HepG2 (cell line): ENCODE data around the gene TPPP3. TPM values are rescaled to one million over a fixed set of nuclear protein-coding genes. Genes with fewer than 3 reads are reported as not detected.

ENCODE experiments used
- ARNT2 ChIP-seq: sonication (generic); formaldehyde crosslinking; IDR thresholded peaks from 2 replicates; pipeline ENCODE4 v1.8.0; 2022; ENCODE audit warnings: mild to moderate bottlenecking, low read depth, missing genetic modification reagents, moderate library complexity
- CBX5 ChIP-seq: sonication (generic); formaldehyde crosslinking; IDR thresholded peaks from 2 replicates; pipeline ENCODE4 v1.4.0; 2020; ENCODE audit warnings: missing genetic modification reagents, borderline replicate concordance
- CEBPZ ChIP-seq: IDR thresholded peaks from 2 replicates; pipeline ENCODE4 v1.6.1; 2012; ENCODE audit warnings: low read length, improper control_type of control experiment
- CREBL2 ChIP-seq: sonication (generic); formaldehyde crosslinking; IDR thresholded peaks from 2 replicates; pipeline ENCODE4 v1.8.1; 2023; ENCODE audit warnings: missing genetic modification reagents, mild to moderate bottlenecking, borderline replicate concordance
- GRHL1 ChIP-seq: sonication (generic); formaldehyde crosslinking; conservative IDR thresholded peaks from 2 replicates; pipeline ENCODE4 v1.8.0; 2022; ENCODE audit warnings: missing genetic modification reagents
- JUN ChIP-seq: sonication (generic); formaldehyde crosslinking; IDR thresholded peaks from 2 replicates; pipeline ENCODE4 v1.4.0; 2020; ENCODE audit warnings: mild to moderate bottlenecking, missing genetic modification reagents
- NFIC ChIP-seq: IDR thresholded peaks from 2 replicates; pipeline ENCODE4 v1.6.1; 2012; ENCODE audit warnings: mild to moderate bottlenecking, low read length, inconsistent platforms
- NFKBIZ ChIP-seq: IDR thresholded peaks from 2 replicates; pipeline ENCODE4 v1.6.1; 2018; ENCODE audit warnings: missing genetic modification reagents, missing compliant biosample characterization
- NR2C2 ChIP-seq: sonication (generic); formaldehyde crosslinking; IDR thresholded peaks from 2 replicates; pipeline ENCODE4 v1.4.0; 2020; ENCODE audit warnings: missing genetic modification reagents, mild to moderate bottlenecking, moderate library complexity, borderline replicate concordance
- SUZ12 ChIP-seq: fragments of 150-350 bp; IDR thresholded peaks from 2 replicates; pipeline ENCODE4 v1.6.1; 2014; ENCODE audit warnings: low read depth, low read length
- ZEB1 ChIP-seq: IDR thresholded peaks from 2 replicates; pipeline ENCODE4 v1.6.1; 2012; ENCODE audit warnings: mild to moderate bottlenecking, low read depth, inconsistent platforms; ENCODE audit not compliant: insufficient replicate concordance
- ZNF180 ChIP-seq: sonication (generic); formaldehyde crosslinking; IDR thresholded peaks from 2 replicates; pipeline ENCODE4 v1.4.0; 2020; ENCODE audit warnings: low read depth, missing genetic modification reagents, borderline replicate concordance
- ZNF275 ChIP-seq: sonication (generic); formaldehyde crosslinking; IDR thresholded peaks from 2 replicates; pipeline ENCODE4 v1.8.0; 2022; ENCODE audit warnings: missing genetic modification reagents, mild to moderate bottlenecking, inconsistent platforms, borderline replicate concordance
- ZNF512 ChIP-seq: sonication (generic); formaldehyde crosslinking; IDR thresholded peaks from 2 replicates; pipeline ENCODE4 v1.4.0; 2020; ENCODE audit warnings: mild to moderate bottlenecking, missing genetic modification reagents
- ZNF710 ChIP-seq: sonication (generic); formaldehyde crosslinking; IDR thresholded peaks from 2 replicates; pipeline ENCODE4 v1.5.0; 2020; ENCODE audit warnings: mild to moderate bottlenecking, missing genetic modification reagents, borderline replicate concordance
- polyA plus RNA-seq, 8 experiments: library from polyadenylated mRNA; depleted of rRNA in 3 of 8; stranded (reverse) in 7 of 8; unstranded in 1 of 8; fragments of >200 nt; fragmentation: Illumina TruSeq in 4 of 8; extraction: Trizol in 4 of 8; gene quantifications; 2 replicates each; pipeline versions ENCODE4 v1.2.1 to v1.2.3, GENCODE V29; 2011 to 2016; ENCODE audit warnings: low read depth in 4 of 8, missing spikeins in 1 of 8, mixed read lengths in 1 of 8; ENCODE audit not compliant: insufficient read depth in 1 of 8
- total RNA-seq, 5 experiments: library from RNA; depleted of rRNA; stranded (reverse); fragments of >200 nt; fragmentation: Illumina TruSeq; extraction: Trizol; gene quantifications; 2 replicates each; pipeline ENCODE4 v1.2.3, GENCODE V29; 2016; ENCODE audit warnings: low read depth in 1 of 5

TPPP3 gene
- total and polyA plus RNA-seq, 2 of the 13 experiments (the other 11 are each of a cell fraction or from before 2014, with no cell fraction given), result 0.16 to 0.44 TPM

- no peak for TF ChIP-seq CREBL2
- no peak for TF ChIP-seq ZNF275 (CRISPR knock-in tag)
- TF ChIP-seq ZNF180 (CRISPR knock-in tag), result no peak
- no peak for TF ChIP-seq SUZ12
- TF ChIP-seq ZNF512, result no peak
- TF ChIP-seq NFKBIZ (CRISPR knock-in tag), result no peak
- TF ChIP-seq NR2C2 (CRISPR knock-in tag), result no peak
- TF ChIP-seq JUN (CRISPR knock-in tag), result 0 out of 2 replicates have a peak, but pooled peaks have one; percentile 14
- TF ChIP-seq ZEB1, result no peak
- TF ChIP-seq NFIC, result no peak
- TF ChIP-seq CBX5 (CRISPR knock-in tag), result no peak
- 0 out of 2 replicates have a peak, but pooled peaks have one; percentile 29 for TF ChIP-seq ARNT2
- no peak for TF ChIP-seq ZNF710 (CRISPR knock-in tag)
- no peak for TF ChIP-seq GRHL1 (CRISPR knock-in tag)
- no peak for TF ChIP-seq CEBPZ
Measured at GRCh38 chr16:67430977-67431774, 37.9 kb upstream of the TPPP3 start, which contains the start of gene HSD11B2 (continued).
